ENCODE results near the gene CASP3.

The CASP3 gene

GRCh38 chr4:184684491-184685189 lies 35.4 kb upstream of the CASP3 start:
- Histone ChIP-seq H3K9me2 (replicated peaks; ENCODE audit: low read depth, low read length) (no peaks in the 10 kb centered on the region), H3K4me1 (ENCODE audit: insufficient read depth, low read length, poor library complexity, severe bottlenecking) (peaks cover 30% of the 10 kb centered on the region), H3K79me2 (ENCODE audit: insufficient read depth, low read length) (no peaks in the 10 kb centered on the region), H3K4me3 (ENCODE audit: low read length, poor library complexity, severe bottlenecking) (peak overlapping the region; percentile 39), H3K4me2 (ENCODE audit: low read depth, low read length, poor library complexity, severe bottlenecking) (peak overlapping the region; percentile 61), H4K20me1 (ENCODE audit: insufficient read depth, low read length, poor library complexity, severe bottlenecking) (no peaks in the 10 kb centered on the region), H3K9ac (ENCODE audit: low read depth, low read length, poor library complexity, severe bottlenecking) (peak overlapping the region; percentile 54), H3K27me3 (ENCODE audit: insufficient read depth, low read length, poor library complexity, severe bottlenecking) (no peaks in the 10 kb centered on the region), H3K36me3 (ENCODE audit: insufficient read depth, low read length) (no peaks in the 10 kb centered on the region), H3F3A (ENCODE audit: low read depth) (peaks cover 4% of the 10 kb centered on the region; the same call in 1 of the 2 replicates), H3K9me3 (ENCODE audit: insufficient read depth, low read depth, low read length) (no peaks in the 10 kb centered on the region), H2AFZ (ENCODE audit: low read length) (peak overlapping the region; percentile 52; the same call in 1 of the 2 replicates)
- no peak for TF ChIP-seq CTCF (conservative IDR thresholded peaks at IDR 0.05; ENCODE audit: low read length)
- TF ChIP-seq EZH2phosphoT487 (IDR thresholded peaks at IDR 0.05; ENCODE audit: borderline replicate concordance), result no peak

- H3K4me1 ChIP-seq (ENCODE audit: insufficient read depth, low read length, poor library complexity, severe bottlenecking), result peaks cover 20% of the 10 kb centered on the region
- no peaks in the 10 kb centered on the region for H3K9me2 ChIP-seq (replicated peaks; ENCODE audit: low read depth, low read length)
- no peak overlapping the region for H3K4me2 ChIP-seq (ENCODE audit: low read depth, low read length, poor library complexity, severe bottlenecking)
- no peaks in the 10 kb centered on the region for H4K20me1 ChIP-seq (ENCODE audit: insufficient read depth, low read length, poor library complexity, severe bottlenecking)
- H3K27me3 ChIP-seq (ENCODE audit: insufficient read depth, low read length, poor library complexity, severe bottlenecking), result no peaks in the 10 kb centered on the region
- no peak overlapping the region for H2AFZ ChIP-seq (ENCODE audit: low read length)
- H3K79me2 ChIP-seq (ENCODE audit: insufficient read depth, low read length), result no peaks in the 10 kb centered on the region
- no peak for TF ChIP-seq CTCF (conservative IDR thresholded peaks at IDR 0.05; ENCODE audit: low read length)
- no peak for TF ChIP-seq EZH2phosphoT487 (IDR thresholded peaks at IDR 0.05; ENCODE audit: borderline replicate concordance)
- no peaks in the 10 kb centered on the region for H3K9me3 ChIP-seq (ENCODE audit: insufficient read depth, low read depth, low read length)
- peaks cover 4% of the 10 kb centered on the region; the same call in 1 of the 2 replicates for H3F3A ChIP-seq (ENCODE audit: low read depth)
- no peak overlapping the region for H3K4me3 ChIP-seq (ENCODE audit: low read length, poor library complexity, severe bottlenecking)
- H3K36me3 ChIP-seq (ENCODE audit: insufficient read depth, low read length), result no peaks in the 10 kb centered on the region
- no peak overlapping the region for H3K9ac ChIP-seq (ENCODE audit: low read depth, low read length, poor library complexity, severe bottlenecking)
Measured at GRCh38 chr4:184681916-184682315, 32.7 kb upstream of the CASP3 start.

GRCh38 chr4:184680698-184681097 lies 31.5 kb upstream of the CASP3 start:
- Histone ChIP-seq H3K36me3 (ENCODE audit: insufficient read depth, low read length) (no peaks in the 10 kb centered on the region), H3K9me2 (replicated peaks; ENCODE audit: low read depth, low read length) (no peaks in the 10 kb centered on the region), H3K27me3 (ENCODE audit: insufficient read depth, low read length, poor library complexity, severe bottlenecking) (no peaks in the 10 kb centered on the region), H3F3A (ENCODE audit: low read depth) (peaks cover 4% of the 10 kb centered on the region; the same call in 1 of the 2 replicates), H3K4me3 (ENCODE audit: low read length, poor library complexity, severe bottlenecking) (no peak overlapping the region), H3K4me2 (ENCODE audit: low read depth, low read length, poor library complexity, severe bottlenecking) (no peak overlapping the region), H3K4me1 (ENCODE audit: insufficient read depth, low read length, poor library complexity, severe bottlenecking) (peaks cover 17% of the 10 kb centered on the region), H4K20me1 (ENCODE audit: insufficient read depth, low read length, poor library complexity, severe bottlenecking) (no peaks in the 10 kb centered on the region), H3K9ac (ENCODE audit: low read depth, low read length, poor library complexity, severe bottlenecking) (no peak overlapping the region), H3K9me3 (ENCODE audit: insufficient read depth, low read depth, low read length) (no peaks in the 10 kb centered on the region), H3K79me2 (ENCODE audit: insufficient read depth, low read length) (no peaks in the 10 kb centered on the region), H2AFZ (ENCODE audit: low read length) (no peak overlapping the region)
- TF ChIP-seq EZH2phosphoT487 (IDR thresholded peaks at IDR 0.05; ENCODE audit: borderline replicate concordance) (no peak), CTCF (conservative IDR thresholded peaks at IDR 0.05; ENCODE audit: low read length) (no peak)
